Hepatocyte (in vitro differentiated cells): ENCODE results near the gene MLLT6. TPM values are rescaled to one million over a fixed set of nuclear protein-coding genes. Genes with fewer than 3 reads are reported as not detected.

Source experiments
- DNase-seq: peaks from one replicate; pipeline ENCODE4 v3.0.0-alpha.2; 2016; ENCODE audit warnings: low spot score
- H2AFZ ChIP-seq: fragments of 200-600 bp; sonication (generic); 2 replicates; pipeline ENCODE4 v1.6.0; 2016; ENCODE audit warnings: antibody characterized with exemption, mild to moderate bottlenecking
- H3K27ac ChIP-seq: fragments of 200-600 bp; sonication (generic); 2 replicates; pipeline ENCODE4 v1.5.1; 2016; ENCODE audit warnings: mild to moderate bottlenecking
- H3K27me3 ChIP-seq: fragments of 200-600 bp; sonication (generic); 2 replicates; pipeline ENCODE4 v1.6.1; 2016
- H3K36me3 ChIP-seq: fragments of 200-600 bp; sonication (generic); replicated peaks from 2 replicates; pipeline ENCODE4 v1.5.1; 2016; ENCODE audit warnings: low read depth; ENCODE audit not compliant: insufficient read depth
- H3K4me1 ChIP-seq: fragments of 200-600 bp; sonication (generic); 2 replicates; pipeline ENCODE4 v1.5.1; 2016; ENCODE audit warnings: mild to moderate bottlenecking, moderate library complexity; ENCODE audit not compliant: insufficient read depth
- H3K4me2 ChIP-seq: fragments of 200-600 bp; sonication (generic); 2 replicates; pipeline ENCODE4 v1.6.0; 2016
- H3K4me3 ChIP-seq: fragments of 200-600 bp; sonication (generic); 2 replicates; pipeline ENCODE4 v1.5.1; 2016; ENCODE audit warnings: mild to moderate bottlenecking
- H3K79me2 ChIP-seq: fragments of 200-600 bp; sonication (generic); 2 replicates; pipeline ENCODE4 v1.6.0; 2017; ENCODE audit warnings: mild to moderate bottlenecking
- H3K9me2 ChIP-seq: fragments of 200-600 bp; sonication (generic); replicated peaks from 2 replicates; pipeline ENCODE4 v1.6.0; 2017; ENCODE audit warnings: mild to moderate bottlenecking; ENCODE audit not compliant: insufficient read depth
- H3K9me3 ChIP-seq: fragments of 200-600 bp; sonication (generic); 2 replicates; pipeline ENCODE4 v1.5.1; 2016; ENCODE audit warnings: low read depth, mild to moderate bottlenecking
- H4K20me1 ChIP-seq: fragments of 200-600 bp; sonication (generic); 2 replicates; pipeline ENCODE4 v1.6.0; 2016; ENCODE audit warnings: mild to moderate bottlenecking; ENCODE audit not compliant: insufficient read depth, poor library complexity, severe bottlenecking
- EZH2 ChIP-seq: fragments of 200-600 bp; sonication (generic); IDR thresholded peaks from 2 replicates; pipeline ENCODE4 v1.6.1; 2016; ENCODE audit warnings: antibody characterized with exemption, mild to moderate bottlenecking, borderline replicate concordance
- EZH2phosphoT487 ChIP-seq: fragments of 200-600 bp; sonication (generic); IDR thresholded peaks from one replicate; pipeline ENCODE4 v1.6.1; 2018; ENCODE audit warnings: antibody characterized with exemption, mild to moderate bottlenecking, low read depth, moderate library complexity; ENCODE audit not compliant: unreplicated experiment, severe bottlenecking
- WGBS: methylation state at CpG from one replicate; pipeline ENCODE4 v1.1.6; 2016; ENCODE audit warnings: low lambda C conversion rate; ENCODE audit errors: missing lambda C conversion rate; 5-methylcytosine and 5-hydroxymethylcytosine counted together
- polyA plus RNA-seq: library from polyadenylated mRNA; unstranded; fragments of >200 nt; fragmentation: Nextera tagmentation; extraction: Ambion mirVana; gene quantifications from 2 replicates; pipeline ENCODE4 v1.2.1, GENCODE V29; 2016
- total RNA-seq: library from RNA; depleted of rRNA; stranded (reverse); fragments of >200 nt; gene quantifications from 2 replicates; pipeline ENCODE4 v1.2.3, GENCODE V29; 2014
- TF ChIP-seq, protein P1 (sequence below): fragments of 200-600 bp; sonication (generic); IDR thresholded peaks from 2 replicates; pipeline ENCODE4 v1.5.1; 2016; ENCODE audit warnings: antibody characterized with exemption, mild to moderate bottlenecking; ENCODE audit not compliant: poor library complexity

MLLT6 gene
- total and polyA plus RNA-seq, 2 experiments from 2014 or later: 10.6 to 27.5 TPM

DNA sequence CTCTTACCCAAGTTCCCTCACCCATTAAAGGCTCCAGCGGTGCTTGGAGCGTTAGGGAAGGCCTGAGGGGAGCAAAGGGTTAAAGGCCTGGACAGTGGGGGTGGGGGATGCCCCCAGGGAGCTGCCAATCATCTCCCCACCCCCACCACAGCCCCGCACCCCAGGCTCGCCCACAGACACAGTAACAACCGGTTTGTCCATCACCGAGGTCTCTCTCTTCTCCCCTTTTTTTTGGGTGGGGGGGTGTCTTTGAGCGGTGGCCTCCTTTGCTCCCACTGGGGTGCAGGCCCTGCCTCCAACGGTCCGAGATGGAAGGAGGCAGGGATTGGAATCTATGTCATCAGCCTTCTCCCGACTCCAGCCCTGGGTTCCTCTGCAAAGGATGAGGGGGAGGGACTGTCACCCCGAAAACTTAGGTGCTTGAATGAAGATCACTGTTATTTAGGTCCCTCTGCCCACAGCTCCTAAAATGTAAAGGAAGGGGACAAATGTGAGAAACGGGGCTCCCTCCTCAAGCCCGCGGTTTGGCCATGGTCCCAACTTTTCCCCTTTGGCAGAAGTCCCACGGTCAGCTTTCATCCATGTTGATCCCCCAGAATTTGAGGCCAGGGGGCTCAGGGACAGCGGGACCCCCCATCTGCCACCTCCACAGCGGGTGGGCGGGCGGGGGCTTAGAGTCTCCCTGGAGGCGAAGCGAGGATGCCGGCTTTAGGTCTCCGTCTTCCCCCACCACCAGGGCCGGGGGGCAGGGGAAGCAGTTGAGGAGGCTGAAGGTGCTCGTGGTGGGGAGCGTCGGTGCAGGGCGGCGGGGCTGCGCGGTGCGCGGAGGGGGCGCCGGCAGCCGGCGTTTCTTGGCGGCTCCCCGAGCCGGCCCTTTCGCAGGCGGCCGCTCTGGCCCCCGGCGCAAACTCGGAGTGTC, 32.0 kb upstream of the MLLT6 start:
- H4K20me1 ChIP-seq: no peaks in the 10 kb centered on the region
- peaks cover 10% of the 10 kb centered on the region for H3K4me1 ChIP-seq
- H2AFZ ChIP-seq: peak overlapping the region; percentile 82
- no peaks in the 10 kb centered on the region for H3K9me2 ChIP-seq
- no peak for DNase-seq
- TF ChIP-seq EZH2phosphoT487: peak; percentile 66
- TF ChIP-seq EZH2: peak; percentile 87
- TF ChIP-seq, protein P1, sequence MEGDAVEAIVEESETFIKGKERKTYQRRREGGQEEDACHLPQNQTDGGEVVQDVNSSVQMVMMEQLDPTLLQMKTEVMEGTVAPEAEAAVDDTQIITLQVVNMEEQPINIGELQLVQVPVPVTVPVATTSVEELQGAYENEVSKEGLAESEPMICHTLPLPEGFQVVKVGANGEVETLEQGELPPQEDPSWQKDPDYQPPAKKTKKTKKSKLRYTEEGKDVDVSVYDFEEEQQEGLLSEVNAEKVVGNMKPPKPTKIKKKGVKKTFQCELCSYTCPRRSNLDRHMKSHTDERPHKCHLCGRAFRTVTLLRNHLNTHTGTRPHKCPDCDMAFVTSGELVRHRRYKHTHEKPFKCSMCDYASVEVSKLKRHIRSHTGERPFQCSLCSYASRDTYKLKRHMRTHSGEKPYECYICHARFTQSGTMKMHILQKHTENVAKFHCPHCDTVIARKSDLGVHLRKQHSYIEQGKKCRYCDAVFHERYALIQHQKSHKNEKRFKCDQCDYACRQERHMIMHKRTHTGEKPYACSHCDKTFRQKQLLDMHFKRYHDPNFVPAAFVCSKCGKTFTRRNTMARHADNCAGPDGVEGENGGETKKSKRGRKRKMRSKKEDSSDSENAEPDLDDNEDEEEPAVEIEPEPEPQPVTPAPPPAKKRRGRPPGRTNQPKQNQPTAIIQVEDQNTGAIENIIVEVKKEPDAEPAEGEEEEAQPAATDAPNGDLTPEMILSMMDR: no peak
- H3K27me3 ChIP-seq: peaks cover 75% of the 10 kb centered on the region
- peak overlapping the region; percentile 99 for H3K4me2 ChIP-seq
- no peaks in the 10 kb centered on the region for H3K79me2 ChIP-seq
- H3K27ac ChIP-seq: no peak overlapping the region
- no peaks in the 10 kb centered on the region for H3K9me3 ChIP-seq
- 5% methylated on average over 31 of the region's 46 CpGs for WGBS
- H3K36me3 ChIP-seq: no peaks in the 10 kb centered on the region
- no peak overlapping the region for H3K4me3 ChIP-seq

DNA sequence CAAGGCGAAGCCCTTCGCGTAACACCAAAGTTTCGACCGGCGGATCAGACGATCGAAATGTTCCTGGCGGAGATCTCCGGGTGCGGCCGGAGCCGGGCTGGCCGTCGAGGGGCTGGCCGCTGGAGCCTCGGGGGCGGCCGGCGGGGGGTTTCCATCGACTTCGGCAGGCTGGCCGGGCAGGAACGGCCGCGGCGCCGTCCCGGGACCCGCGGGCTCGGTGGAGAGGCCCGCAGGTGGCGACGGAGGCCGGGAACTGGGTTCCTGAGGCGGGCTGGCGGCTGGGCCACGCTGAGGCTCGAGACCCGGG, 31.4 kb upstream of the MLLT6 start:
- Histone ChIP-seq H3K9me3 (no peaks in the 10 kb centered on the region), H3K27me3 (peaks cover 69% of the 10 kb centered on the region), H3K4me1 (peaks cover 10% of the 10 kb centered on the region), H3K36me3 (no peaks in the 10 kb centered on the region), H3K27ac (no peak overlapping the region), H3K4me3 (no peak overlapping the region), H3K79me2 (no peaks in the 10 kb centered on the region), H2AFZ (peak overlapping the region; percentile 82), H3K4me2 (peak overlapping the region; percentile 99), H3K9me2 (no peaks in the 10 kb centered on the region), H4K20me1 (no peaks in the 10 kb centered on the region)
- TF ChIP-seq, protein P1: no peak
- TF ChIP-seq EZH2phosphoT487 (peak; percentile 92), EZH2 (peak; percentile 97)
- DNase-seq: peak; percentile 57
- 2% methylated on average over 21 of the region's 41 CpGs for WGBS

DNA sequence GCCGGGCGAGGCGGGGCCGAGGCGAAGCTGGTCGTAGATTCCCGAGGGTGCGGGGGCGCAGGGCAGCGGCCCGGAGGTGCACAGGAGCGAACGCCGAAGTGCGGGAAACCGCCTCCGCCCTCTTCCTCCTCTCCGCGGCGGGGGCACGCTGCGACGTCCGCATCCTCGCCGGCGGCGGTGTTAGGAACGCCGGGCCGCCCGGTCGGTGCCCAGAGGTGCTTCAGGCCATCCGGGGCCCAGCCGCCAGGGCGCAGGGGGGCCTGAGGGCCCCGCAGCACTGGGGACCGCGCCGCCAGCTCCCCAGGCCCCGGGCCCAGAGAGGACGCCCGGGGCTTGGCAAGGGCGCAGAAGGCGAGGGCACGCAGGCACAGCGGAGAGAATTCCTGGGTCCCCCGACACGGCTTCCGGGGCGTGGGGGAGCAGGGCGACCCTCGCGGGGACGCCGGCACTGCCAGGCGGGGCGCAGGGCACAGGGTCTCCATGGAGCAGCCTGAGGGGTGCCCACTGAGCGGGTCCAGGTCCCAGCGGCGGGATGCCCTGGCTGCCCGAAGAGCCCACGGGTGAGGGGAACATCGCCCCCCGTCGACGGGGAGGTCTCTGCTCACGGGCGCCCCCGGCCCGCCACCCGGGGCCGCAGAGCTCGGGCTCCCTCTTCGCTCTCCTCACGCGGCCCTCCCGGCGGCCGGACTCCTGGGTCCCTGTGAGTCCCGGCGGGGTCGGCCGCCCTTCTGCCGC, 30.9 kb upstream of the MLLT6 start:
- H3K4me3 ChIP-seq: peak overlapping the region; percentile 73
- WGBS: 0% methylated on average over 34 of the region's 85 CpGs
- H2AFZ ChIP-seq: peak overlapping the region; percentile 82
- H4K20me1 ChIP-seq: no peaks in the 10 kb centered on the region
- no peak for TF ChIP-seq EZH2phosphoT487
- TF ChIP-seq, protein P1: peak; percentile 16
- TF ChIP-seq EZH2: no peak
- DNase-seq: peak; percentile 48
- no peaks in the 10 kb centered on the region for H3K79me2 ChIP-seq
- no peaks in the 10 kb centered on the region for H3K9me3 ChIP-seq
- no peak overlapping the region for H3K27ac ChIP-seq
- H3K9me2 ChIP-seq: no peaks in the 10 kb centered on the region
- H3K36me3 ChIP-seq: no peaks in the 10 kb centered on the region
- peaks cover 10% of the 10 kb centered on the region for H3K4me1 ChIP-seq
- peaks cover 64% of the 10 kb centered on the region for H3K27me3 ChIP-seq
- H3K4me2 ChIP-seq: peak overlapping the region; percentile 99
